ENCODE measurements around the gene JUNB. TPM values are rescaled to one million over a fixed set of nuclear protein-coding genes. Genes with fewer than 3 reads are reported as not detected.

The JUNB gene
- total RNA-seq, 1 experiment from 2014 or later = 194 TPM

GRCh38 chr19:12821761-12822160 lies 30.5 kb downstream of the JUNB start:
- POLR2A ChIA-PET = no interaction called here
- TF ChIP-seq SIN3A (IDR thresholded peaks at IDR 0.05; ENCODE audit: low read depth) (no peak), CBX3 (IDR thresholded peaks at IDR 0.05; ENCODE audit: low read depth) (no peak), CTCF (IDR thresholded peaks at IDR 0.05 in 2 of 3, conservative IDR thresholded peaks at IDR 0.05 in 1 of 3; ENCODE audit: borderline replicate concordance in 1 of 3, insufficient read depth in 1 of 3, low read depth in 2 of 3, low read length in 2 of 3) (no peak), POLR2A (IDR thresholded peaks at IDR 0.05; ENCODE audit: borderline replicate concordance, extremely low read depth, insufficient read depth, insufficient read length) (no peak), ZNF274 (IDR thresholded peaks at IDR 0.05; ENCODE audit: low read depth, low read length) (no peak), EZH2 (IDR thresholded peaks at IDR 0.05) (no peak), ELF1 (IDR thresholded peaks at IDR 0.05; ENCODE audit: borderline replicate concordance, low read depth) (no peak), EGR1 (IDR thresholded peaks at IDR 0.05; ENCODE audit: low read depth) (no peak), JUND (IDR thresholded peaks at IDR 0.05) (no peak), TCF7L2 (IDR thresholded peaks at IDR 0.05; ENCODE audit: borderline replicate concordance, extremely low read depth, insufficient read depth, insufficient read length) (no peak), SP1 (IDR thresholded peaks at IDR 0.05; ENCODE audit: low read depth) (no peak), MAX (IDR thresholded peaks at IDR 0.05) (no peak)
- Histone ChIP-seq H3K27ac (ENCODE audit: low read depth, low read length) (no peak overlapping the region), H3K9ac (ENCODE audit: low read length) (no peak overlapping the region), H3K9me3 (ENCODE audit: control insufficient read depth in 1 of 2, insufficient read depth in 1 of 2, low read depth in 1 of 2, low read length in 2 of 2) (peaks cover 0 to 6% of the 10 kb centered on the region in 2 experiments; a peak in 1 of 4 replicates), H3K79me2 (ENCODE audit: insufficient read depth, low read length) (no peaks in the 10 kb centered on the region), H3K4me3 (replicated peaks in 1 of 2; ENCODE audit: low read depth in 1 of 2, low read length in 2 of 2) (no peak overlapping the region), H2AFZ (ENCODE audit: low read depth, low read length, poor library complexity, severe bottlenecking) (no peak overlapping the region), H3K4me2 (ENCODE audit: low read length) (no peak overlapping the region), H3K36me3 (ENCODE audit: control insufficient read depth in 1 of 2, insufficient read depth in 2 of 2, low read length in 2 of 2) (no peaks in the 10 kb centered on the region), H3K27me3 (ENCODE audit: insufficient read depth, low read length) (no peaks in the 10 kb centered on the region), H3K9me2 (ENCODE audit: insufficient read depth) (no peaks in the 10 kb centered on the region), H3K4me1 (ENCODE audit: control insufficient read depth in 1 of 2, insufficient read depth in 2 of 2, low read length in 2 of 2) (peaks cover 6 to 14% of the 10 kb centered on the region in 2 experiments), H4K20me1 (ENCODE audit: insufficient read depth) (no peaks in the 10 kb centered on the region)
- RAD21 ChIA-PET (ENCODE audit: low non-redundant PET in 1 of 2, low total read pairs in 2 of 2, uncharacterized antibody in 2 of 2, unreplicated experiment in 2 of 2) = no interaction called here
- ATAC-seq = no peak
- intact Hi-C loops (cut with micrococcal nuclease) = no loop called here
- CTCF ChIA-PET = no interaction called here
- no peak for DNase-seq (ENCODE audit: low read depth, low spot score)
- no TSS peak for BruUV-seq (replicated peaks)
